HG03039 (cell line): ENCODE measurements around the gene VNN1.
A peak's percentile ranks its signal among the peaks of the same experiment; 100 is the strongest.

ENCODE experiments used
- ATAC-seq: cut with Tn5 transposase; IDR thresholded peaks from one replicate; pipeline ENCODE4 v1.9.1; 2021; ENCODE audit warnings: mild to moderate bottlenecking, moderate library complexity; ENCODE audit not compliant: unreplicated experiment

The VNN1 gene

DNA sequence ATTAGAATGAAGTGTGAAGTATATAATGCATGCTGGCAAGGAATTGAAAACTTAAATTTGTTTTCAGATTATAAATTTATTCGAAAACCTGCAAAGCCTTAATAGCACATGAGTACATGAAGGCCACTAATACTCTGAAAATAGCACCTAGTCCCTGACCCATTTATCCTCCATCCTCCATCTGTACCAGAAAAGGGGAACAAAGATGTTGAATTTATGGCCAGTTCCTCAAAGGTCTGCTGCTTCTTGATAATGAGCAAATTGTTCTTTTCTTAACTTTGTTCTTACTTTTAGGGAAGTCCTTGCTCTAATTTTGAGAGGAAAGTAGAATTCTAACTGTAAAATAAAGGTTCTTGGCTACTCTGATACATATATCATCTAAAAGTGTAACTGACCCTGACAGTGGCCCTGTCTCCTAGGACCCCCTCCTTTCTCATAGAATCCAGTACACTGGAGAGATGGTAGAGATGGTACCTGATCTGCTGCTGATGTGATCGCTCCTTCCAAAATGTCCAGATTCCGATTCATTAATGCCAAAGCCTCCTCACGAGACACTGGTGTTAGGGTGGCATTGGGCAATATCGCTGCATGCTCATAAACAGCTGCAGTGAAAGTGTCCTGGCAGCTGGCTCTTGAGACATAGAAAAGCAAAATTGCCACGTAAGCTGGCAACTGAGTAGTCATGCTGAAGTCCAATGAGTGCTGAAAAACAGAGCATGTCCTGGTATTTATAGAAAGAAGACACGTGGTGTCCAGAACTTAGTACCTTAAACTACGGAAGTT lies at the start of gene VNN1:
Gene VNN1, minus strand, starts transcription at position 704 of the 783 bp plus-strand sequence. Its CDS starts 20 bp downstream, at position 684.
- ATAC-seq, result no peak

DNA sequence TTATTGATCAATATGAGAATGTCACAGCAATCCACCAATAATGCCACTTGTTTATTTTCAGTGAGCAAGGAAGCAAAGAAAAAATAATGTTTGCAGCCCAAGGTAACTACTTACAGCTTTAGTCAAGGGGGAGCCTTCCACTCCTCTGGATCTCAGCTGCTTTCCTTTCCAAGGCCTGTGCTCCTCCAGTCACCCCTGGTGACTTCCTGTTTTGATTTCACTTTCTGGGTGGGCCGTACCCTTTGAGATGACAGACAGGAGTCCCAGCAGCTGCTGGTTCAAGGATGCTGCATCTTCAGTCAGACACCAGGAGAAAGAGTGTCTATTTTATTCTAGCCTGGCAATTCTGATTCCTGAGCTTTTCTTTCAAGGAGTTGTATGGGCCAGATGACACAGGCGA lies 49.4 kb upstream of the VNN1 start:
- ATAC-seq, result peak; percentile 88

DNA sequence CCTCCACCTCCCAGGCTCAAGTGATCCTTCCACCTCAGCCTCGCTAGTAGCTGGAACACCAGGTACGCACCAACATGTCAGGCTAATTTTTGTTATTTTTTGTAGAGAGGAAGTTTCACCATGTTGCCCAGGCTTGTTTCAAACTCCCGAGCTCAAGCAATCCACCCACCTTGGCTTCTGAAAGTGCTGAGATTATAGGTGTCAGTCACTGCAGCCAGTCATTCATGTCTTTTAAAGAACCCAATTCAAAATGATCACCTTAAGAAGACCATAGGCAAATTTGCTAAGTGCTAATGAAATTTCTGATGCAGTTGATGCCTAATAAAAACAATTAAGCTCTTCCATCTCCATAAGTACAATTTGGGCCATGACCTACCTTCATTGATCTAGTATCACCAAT lies 46.4 kb upstream of the VNN1 start:
- ATAC-seq, result no peak

- no peak for ATAC-seq
These were observed 44.8 kb upstream of the VNN1 start for GRCh38 chr6:132758689-132759088.

- no peak for ATAC-seq
These were observed 38.4 kb upstream of the VNN1 start for GRCh38 chr6:132752255-132752654.

- ATAC-seq, result no peak
These were observed 38.0 kb upstream of the VNN1 start for GRCh38 chr6:132751828-132752227.

GRCh38 chr6:132751306-132751705 lies 37.5 kb upstream of the VNN1 start:
- ATAC-seq, result peak; percentile 30

DNA sequence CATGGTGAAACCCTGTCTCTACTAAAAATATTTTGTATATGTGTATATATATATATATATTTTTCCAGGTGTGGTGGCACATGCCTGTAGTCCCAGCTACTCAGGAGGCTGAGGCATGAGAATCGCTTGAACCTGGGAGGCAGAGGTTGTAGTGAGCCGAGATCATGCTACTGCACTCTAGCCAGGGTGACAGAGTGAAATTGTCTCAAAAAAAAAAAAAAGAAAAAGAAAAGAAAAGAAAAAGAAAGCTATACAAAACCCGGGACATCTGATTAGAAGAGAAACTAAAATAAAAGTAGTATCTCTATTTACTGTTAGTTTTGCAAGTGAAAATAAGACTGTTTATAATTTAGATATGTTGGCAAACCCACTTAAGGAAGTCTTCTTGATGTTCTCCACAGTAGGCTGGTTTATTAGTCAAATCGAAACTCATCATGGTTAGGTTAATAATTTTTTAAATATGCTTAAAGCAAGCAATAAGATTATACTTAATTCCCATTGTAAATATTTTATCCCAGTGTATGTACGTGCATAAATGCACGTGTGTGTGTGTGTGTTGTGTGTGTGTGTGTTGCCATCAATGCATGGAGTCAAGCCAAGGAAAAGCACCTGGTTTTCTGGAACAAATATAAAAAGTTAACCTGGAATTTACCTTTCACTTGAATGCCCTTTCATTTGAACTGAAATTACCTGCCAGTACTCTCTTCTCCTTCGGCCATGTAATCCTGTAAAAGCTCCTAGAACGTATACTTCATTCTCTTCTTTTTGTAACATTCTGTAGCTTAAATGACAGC lies 36.8 kb upstream of the VNN1 start:
- ATAC-seq, result peak; percentile 60

GRCh38 chr6:132749111-132749510 lies 35.3 kb upstream of the VNN1 start:
- ATAC-seq, result no peak

GRCh38 chr6:132748446-132748845 lies 34.6 kb upstream of the VNN1 start:
- no peak for ATAC-seq

GRCh38 chr6:132746048-132746447 lies 32.2 kb upstream of the VNN1 start:
- no peak for ATAC-seq

GRCh38 chr6:132742495-132742894 lies 28.6 kb upstream of the VNN1 start:
- no peak for ATAC-seq

- no peak for ATAC-seq
These were observed 27.4 kb upstream of the VNN1 start for GRCh38 chr6:132741281-132741680.

DNA sequence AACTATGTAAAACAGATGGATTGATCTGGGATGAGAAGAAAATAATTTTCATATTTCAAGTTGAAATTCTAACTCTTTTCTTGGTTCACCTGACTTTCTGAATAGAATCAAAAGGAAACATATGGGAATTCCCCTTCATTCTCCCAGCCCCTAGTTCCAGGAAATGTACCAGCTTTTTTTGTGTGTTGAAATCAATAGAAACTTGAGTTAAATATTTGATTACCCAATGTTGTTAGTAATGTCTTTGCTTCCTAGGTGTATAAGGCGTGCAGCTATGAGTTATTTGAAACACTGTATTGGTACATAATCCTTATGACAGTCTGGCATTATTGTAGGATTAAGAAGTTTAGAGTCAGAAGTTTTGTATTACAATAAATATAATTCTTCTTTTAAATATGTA lies 22.4 kb upstream of the VNN1 start:
- ATAC-seq, result no peak

GRCh38 chr6:132734694-132735236 lies 20.9 kb upstream of the VNN1 start:
- no peak for ATAC-seq

- no peak for ATAC-seq
These were observed 20.0 kb upstream of the VNN1 start for GRCh38 chr6:132733814-132734213.

DNA sequence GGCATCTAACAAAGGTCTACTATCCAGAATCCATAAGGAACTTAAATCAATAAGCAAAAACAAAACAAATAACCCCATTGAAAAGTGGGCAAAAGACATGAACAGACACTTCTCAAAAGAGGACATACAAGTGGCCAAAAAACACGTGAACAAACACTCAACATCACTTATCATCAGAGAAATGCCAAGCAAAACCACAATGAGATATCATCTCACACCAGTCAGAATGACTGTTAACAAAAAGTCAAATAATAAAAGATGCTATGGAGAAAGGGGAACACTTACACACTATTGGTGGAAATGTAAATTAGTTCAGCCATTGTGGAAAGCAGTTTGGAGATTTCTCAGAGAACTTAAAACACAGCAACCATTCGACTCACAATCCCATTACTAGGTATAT lies 19.4 kb upstream of the VNN1 start:
- no peak for ATAC-seq

GRCh38 chr6:132731086-132731485 lies 17.2 kb upstream of the VNN1 start:
- no peak for ATAC-seq

- ATAC-seq, result no peak
These were observed 16.7 kb upstream of the VNN1 start for GRCh38 chr6:132730560-132730959.

DNA sequence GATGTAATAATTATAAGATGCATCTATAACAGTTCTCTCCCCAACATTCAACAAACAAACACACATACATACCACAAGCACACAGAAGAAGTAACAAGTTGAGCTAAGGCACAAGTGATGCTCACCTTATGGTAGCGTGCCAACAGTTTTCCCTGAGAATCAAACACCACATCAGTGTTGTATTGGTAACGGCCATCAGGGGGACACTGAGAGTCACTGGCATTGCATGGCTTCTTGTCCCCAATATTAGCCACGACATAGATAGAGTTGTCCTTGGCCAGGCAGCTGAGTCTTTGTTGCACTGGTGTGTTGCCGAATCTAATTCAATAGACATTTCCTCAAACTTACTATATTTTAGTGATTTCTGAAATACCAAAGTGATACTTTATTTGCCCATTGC lies 14.8 kb upstream of the VNN1 start:
- ATAC-seq, result no peak

DNA sequence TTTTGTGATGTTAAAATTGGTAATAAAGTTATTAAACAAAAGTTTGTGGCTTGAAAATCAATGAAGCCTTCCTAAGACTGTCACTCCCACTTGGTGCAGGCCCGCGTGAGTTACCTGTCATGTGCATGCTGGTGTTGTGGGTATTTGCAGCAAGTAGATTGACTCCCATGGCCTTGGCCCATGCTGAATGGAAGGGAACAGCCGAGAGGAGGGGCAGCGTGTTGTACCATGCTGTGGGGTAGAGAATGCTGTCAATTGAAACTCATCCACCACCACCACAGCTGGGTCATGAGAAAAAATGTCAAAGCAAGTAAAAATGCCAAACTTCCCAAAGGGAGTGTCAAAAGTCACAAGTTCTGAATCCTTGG lies 12.7 kb upstream of the VNN1 start:
- no peak for ATAC-seq
